ENCODE measurements around the gene METTL26.
A peak's percentile ranks its signal among the peaks of the same experiment; 100 is the strongest.

METTL26 gene

DNA sequence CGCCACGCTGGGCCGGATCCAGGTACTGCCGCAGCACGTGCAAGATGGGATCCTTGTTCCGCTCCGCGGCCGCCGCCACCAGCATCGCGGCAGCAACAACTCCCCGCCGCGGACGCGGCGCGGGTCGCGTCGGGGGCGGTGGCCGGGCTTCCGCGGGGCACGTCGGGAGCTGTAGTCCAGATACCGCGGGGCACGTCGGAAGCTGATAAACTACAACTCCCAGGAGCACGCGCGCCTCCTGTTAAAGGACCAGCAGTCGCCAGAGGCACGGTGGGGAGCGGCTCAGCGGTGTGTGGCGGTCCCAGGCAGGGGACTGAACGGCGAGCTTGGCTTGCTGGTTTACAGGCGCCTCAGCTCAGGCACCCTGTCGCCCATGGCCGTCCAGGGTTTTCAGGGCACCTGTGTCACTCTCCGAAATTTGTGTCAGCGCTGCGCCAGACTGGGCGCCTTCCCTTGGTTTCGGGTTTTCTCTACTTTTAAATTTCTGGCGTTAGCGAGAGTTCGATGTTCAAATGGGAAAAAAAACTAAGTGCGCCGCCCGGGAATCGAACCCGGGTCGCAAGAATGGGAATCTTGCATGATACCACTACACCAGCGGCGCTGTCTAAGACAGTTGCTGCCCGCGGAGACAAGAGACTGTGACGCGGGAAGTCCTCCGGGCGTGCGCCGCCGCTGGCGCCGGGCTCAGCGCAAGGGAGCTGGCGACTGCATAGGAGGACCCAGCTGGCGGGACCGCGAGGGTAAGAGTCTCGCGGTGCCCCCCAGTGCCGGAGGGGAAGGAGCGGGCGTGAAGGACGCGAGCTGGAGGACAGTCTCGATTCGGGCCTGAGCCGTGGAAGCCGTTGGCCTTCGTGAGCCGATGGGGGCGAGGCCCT lies at the start of gene METTL26:
METTL26 (minus strand) TSS at position 100 of the 875 bp plus-strand sequence; CDS start at position 85, 15 bp downstream.
- peak; percentile 92 for DNase-seq

DNA sequence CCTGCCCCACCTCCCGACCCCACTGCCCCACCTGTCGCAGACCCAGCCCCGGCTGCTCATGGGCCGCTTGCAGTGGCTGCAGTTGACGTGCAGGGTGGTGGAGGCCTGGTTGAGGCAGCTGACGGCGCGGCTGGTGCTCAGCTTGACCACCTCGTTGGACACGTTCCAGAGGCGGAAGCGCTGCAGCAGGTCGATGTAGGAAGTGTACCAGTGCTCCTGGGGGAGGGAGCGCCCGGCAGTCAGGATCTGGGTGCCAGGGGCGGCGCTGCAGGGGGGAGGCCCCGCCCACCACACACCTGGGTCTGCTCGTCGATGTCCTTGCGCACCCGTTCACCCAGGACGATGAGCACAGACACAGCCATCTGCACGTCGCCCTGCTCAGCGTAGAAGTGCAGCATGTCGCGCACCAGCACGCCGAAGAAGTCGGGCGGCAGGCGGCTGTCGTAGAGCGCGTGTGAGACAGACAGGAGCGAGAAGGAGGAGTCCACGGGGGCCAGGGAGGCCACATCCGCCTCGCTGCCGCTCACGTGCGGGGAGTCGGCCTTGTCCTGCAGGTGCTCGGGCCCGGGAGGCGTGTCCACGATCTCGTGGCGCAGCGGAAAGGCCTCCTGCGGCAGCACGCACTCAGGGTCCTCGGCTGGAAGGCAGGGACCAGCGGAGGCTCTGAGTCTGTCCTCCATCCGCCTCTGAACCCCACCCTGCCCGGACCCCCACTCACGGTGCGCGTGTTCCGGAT lies 49.0 kb upstream of the METTL26 start:
- DNase-seq = no peak

DNA sequence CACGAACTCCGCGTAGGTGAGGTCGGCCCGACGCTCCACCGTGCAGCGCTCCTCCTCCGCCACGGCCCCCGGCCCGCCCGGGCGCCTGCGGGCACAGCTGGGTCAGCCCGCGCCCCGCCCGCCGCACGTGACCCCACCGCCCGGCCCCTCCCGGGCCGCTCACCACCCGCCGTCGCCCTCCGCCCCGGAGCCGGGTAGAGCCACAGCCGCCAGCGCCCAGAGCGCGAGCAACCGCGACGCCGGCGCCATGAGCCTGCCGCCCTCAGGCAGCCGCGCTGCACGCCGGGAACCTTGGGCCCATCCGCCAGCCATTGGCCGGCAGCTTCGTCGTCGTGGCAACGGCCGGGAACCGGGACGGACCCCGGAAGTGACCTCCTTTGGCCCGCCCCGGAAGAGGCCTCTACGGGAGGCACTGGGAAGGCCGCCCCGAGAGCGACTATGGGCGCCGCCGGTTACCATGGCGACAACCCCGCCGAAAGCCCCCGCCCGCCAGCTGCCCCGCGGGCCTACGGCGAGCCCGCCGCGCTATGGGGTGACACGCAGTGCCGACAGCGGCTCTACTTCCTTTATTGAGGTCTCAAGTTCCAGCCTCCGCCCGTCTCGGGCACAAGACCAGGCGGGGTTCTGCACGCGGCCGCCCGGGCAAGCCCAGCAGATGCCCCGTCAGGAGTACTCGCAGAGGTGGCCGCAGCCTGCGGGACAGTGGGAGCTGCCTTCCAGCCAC lies 48.1 kb upstream of the METTL26 start, which contains the start of gene JMJD8:
JMJD8 (minus strand) TSS at position 264 of the 724 bp plus-strand sequence; CDS start at position 249, 15 bp downstream.
- DNase-seq = peak; percentile 87

DNA sequence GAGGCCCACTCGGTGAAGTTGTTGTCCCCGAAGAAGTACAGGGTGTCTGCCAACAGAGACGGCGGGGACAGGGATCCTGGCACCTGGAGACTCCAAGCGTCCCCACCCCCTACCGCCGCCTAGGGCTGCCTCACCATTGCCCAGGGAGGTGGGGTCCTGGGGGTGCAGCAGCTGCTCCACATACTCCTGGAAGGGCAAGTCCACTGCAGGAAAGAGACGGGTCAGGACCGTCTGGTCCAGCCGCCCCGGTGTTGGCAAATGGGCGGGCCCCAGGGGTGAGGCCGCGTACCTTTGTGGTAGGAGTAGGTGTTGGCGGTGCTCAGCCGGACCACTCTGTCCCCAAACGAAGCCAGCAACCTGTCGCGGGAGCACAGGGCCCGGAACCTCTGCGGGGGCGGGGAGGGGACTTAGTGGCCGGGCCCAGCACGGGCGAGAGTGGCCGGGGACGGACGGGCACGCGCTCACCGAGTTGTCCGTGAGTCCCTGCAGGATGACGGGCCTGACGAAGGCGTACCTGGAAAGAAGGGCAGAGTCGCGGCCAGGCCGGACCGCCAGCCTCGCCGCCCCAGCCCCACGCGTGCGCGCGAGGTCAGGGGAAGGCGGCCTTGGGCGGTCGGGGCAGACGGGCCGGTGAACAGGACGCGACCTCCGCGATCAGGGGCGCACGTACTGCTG lies 47.4 kb upstream of the METTL26 start:
- DNase-seq = no peak

DNA sequence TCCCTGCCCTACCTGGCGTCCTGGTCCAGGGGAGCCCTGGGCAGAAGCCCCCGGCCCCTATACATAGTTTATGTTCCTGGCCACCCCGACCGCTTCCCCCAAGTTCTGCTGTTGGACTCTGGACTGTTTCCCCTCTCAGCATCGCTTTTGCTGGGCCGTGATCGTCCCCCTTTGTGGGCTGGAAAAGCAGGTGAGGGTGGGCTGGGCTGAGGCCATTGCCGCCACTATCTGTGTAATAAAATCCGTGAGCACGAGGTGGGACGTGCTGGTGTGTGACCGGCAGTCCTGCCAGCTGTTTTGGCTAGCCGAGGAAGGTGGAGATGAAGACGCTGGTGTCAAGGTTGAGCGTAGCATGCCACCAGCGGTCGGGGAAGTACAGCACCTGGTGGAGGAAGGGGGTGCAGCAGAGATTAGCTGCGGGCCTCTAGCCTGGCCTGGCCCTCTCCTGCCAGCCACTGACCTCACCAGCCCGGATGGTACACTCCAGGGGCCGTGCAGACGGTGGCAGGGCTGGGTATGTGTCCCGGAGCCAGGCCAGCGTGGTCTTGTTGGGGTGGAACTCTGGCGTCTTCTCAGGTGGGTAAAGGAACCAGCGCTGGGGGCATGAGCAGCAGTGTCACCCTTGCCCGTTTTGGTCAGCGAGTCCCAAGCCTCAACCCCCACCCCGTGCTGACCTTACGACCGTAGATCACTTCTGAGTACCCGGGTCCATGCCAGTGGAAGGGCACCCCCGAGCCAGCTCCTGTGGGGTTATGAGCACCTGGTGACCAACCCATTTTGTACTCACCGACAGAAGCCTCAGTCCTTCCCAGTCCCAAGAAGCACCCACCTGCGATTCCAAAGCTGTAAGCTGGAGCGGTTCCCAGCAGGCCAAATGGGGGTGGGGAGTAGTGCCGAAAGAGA lies 46.6 kb upstream of the METTL26 start:
- no peak for DNase-seq

DNA sequence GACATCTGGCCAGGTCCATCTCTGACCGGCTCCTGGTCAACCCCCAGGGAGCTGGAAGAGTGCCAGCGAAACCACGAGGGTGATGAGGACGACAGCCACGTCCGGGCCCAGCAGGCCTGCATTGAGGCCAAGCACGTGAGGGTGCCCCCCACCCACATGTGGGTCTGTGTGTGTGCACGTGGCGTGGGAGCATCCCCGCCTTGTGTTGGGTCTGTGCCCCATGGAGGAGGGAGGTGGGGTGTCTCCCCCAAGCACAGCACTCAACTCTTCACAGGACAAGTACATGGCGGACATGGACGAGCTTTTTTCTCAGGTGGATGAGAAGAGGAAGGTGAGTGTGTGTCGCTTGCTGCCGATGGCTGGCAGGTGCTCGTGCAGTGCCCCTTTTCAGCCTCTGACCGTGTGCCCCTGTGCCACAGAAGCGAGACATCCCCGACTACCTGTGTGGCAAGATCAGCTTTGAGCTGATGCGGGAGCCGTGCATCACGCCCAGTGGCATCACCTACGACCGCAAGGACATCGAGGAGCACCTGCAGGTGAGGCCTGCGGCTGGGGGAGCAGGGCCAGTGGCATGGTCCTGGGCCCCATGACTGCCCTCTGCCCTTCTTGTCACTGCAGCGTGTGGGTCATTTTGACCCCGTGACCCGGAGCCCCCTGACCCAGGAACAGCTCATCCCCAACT lies 45.8 kb upstream of the METTL26 start:
- DNase-seq = no peak

DNA sequence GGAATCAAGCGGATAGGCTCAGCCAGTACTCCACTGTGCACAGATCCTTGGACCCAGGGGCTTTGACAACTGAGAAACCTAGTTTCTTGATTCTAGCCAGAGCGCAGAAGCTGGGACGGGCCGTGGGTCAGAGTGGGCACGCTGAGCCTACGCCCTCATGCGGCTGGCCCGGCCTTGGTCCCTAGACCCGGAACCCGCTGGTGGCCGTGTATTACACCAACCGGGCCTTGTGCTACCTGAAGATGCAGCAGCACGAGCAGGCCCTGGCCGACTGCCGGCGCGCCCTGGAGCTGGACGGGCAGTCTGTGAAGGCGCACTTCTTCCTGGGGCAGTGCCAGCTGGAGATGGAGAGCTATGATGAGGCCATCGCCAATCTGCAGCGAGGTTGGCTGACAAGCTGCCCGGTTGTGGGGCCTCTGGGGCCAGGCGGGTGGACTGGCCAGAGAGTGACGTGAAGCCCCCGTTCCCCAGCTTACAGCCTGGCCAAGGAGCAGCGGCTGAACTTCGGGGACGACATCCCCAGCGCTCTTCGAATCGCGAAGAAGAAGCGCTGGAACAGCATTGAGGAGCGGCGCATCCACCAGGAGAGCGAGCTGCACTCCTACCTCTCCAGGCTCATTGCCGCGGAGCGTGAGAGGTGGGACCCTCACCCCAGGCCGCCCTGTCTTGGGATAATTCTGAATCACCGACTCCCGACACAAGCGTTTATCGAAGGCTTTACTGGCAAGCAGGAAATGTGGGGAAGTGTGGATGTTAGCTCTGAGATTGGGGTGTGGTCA lies 45.1 kb upstream of the METTL26 start:
- no peak for DNase-seq

DNA sequence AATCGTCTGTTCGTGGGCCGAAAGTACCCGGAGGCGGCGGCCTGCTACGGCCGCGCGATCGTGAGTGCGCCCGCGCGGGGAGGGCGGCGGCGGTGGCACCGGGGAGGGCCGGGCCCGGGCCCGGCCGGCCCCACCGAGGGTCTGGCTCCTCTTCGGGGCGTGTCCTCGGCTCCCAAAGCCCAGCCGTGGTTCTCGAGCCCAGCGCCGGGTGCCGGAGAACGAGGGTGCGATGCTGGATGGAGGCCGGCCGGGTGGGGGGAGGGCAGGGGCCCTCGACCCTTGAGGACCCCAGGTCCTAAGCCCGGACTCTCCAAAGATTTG lies 44.5 kb upstream of the METTL26 start:
- no peak for DNase-seq

DNA sequence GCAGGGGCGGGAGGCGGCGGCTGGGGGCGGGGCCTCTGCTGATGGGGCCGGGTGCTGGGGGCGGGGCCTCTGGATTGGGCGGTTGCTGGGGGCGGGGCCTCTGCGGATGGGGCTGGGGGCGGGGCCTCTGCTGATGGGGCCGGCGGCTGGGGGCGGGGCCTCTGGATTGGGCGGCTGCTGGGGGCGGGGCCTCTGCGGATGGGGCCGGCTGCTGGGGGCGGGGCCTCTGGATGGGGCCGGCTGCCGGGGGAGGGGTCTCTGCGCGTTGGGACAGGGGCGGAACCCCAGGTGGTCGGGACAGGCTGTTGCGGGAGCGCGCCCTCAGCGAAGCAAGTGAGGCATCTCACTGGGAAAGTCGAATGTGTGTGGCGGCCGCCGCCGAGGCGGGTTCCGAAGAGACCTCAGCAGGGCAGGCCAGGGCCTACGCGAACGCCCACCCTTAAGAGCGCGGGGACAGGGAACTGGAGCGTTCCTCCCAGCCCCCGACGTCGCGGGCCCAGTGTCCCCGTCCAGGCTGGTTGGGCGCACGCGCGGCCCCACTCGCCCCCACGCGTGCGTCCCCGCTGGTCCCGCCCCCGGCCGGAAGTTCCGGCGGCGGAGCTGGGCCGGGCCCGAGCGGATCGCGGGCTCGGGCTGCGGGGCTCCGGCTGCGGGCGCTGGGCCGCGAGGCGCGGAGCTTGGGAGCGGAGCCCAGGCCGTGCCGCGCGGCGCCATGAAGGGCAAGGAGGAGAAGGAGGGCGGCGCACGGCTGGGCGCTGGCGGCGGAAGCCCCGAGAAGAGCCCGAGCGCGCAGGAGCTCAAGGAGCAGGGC lies 43.9 kb upstream of the METTL26 start, which contains the start of gene STUB1:
STUB1 (plus strand) TSS at position 597 of the 811 bp plus-strand sequence; CDS start at position 713, 116 bp downstream.
- DNase-seq = peak; percentile 87

DNA sequence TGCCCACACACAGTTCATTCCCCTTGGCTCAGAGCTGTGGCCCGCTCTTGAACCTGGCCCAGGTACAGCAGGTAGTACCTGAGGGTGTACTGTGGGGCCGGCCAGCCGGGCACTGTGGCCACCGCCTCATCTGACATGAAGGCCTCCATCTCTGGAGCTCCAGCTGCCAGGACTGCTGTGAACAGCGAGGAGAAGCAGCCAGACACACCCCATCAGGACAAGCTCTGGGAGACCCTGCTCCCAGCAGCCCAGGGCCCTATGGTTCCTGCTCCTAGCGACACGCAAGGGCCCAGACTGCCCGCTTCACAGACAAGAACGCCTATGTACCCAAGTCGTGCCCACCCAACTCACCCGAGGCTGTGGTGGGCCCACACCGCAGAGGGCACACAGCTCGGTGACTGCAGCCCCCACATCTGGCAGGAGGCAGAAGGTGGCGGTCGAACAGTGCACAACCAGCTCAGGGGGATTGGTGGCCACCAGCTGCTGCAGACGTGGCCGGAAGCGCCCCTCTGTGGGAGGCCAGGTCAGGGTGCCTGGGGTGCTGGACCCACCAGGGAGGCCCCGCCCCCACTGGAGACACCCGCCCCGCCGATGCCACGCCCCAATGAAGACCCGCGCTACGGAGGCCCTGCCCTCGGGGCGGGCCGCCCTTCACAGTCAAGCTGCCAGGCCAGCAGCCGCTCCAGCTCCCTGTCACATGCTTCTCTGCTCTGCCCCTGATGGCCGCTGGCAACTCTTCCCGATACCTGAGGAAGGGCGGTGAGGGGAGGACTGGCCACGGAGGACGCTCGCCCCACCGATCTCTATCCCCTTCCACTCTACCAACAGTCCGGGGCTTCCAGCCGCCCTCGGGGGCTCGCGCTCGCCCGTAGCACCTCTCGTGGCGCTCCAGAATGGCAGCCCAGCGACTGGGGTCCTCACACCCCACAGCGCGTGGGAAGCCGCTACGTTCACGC lies 43.0 kb upstream of the METTL26 start:
- DNase-seq = no peak

DNA sequence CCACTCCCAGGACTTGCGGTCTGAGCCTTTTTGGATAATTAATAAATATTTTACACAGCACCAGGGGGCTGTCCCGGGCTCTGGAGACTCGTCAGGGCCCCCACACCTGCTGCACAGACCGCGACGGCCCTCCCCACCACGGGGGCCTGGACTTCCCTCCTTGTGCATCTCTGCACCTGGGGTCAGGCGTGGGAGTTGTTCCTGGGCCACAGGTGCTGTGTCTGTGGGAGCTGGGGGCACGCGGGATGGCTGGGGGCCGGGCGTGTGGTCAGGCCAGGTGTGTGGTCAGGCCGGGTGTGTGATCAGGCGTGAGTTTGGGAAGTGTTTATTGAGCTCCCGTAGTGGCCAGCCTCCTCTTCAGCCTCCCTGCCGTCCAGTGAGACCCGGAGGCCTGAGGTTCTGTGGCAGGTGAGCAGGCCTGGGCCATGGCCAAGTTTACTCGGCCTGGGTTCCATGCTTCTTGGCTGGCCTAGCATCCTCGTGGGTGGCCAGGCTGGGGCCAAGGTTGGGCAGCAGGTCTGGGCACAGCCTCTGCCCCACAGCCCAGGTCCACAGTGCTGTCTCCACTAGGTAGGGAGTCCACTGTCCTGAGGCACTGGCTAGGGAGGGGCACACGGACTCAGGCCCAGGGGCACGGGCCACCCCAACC lies 42.2 kb upstream of the METTL26 start:
- no peak for DNase-seq

DNA sequence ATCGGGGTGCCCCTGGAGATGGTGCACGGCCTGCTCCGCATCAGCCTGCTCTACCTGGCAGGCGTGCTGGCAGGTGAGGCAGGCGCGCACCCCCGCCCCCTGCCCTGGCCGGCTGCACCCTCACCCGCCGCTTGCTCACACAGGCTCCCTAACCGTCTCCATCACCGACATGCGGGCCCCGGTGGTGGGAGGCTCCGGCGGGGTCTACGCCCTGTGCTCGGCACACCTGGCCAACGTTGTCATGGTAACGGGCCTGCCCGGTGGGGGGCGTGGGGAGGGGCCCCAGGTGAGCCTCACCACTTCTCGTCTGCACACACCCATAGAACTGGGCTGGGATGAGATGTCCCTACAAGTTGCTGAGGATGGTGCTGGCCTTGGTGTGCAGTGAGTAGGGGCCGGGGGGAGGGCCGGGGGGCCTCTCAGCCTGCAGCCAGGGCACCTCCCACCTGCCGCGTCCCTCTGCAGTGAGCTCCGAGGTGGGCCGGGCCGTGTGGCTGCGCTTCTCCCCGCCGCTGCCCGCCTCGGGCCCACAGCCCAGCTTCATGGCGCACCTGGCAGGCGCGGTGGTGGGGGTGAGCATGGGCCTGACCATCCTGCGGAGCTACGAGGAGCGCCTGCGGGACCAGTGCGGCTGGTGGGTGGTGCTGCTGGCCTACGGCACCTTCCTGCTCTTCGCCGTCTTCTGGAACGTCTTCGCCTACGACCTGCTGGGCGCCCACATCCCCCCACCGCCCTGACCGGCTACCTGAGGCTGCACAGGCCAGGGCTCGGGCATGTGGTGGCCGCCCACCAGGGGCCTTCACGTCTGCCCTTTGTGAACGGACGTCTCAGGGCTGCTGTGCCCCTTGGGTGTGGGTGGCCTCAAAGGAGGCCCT lies 41.4 kb upstream of the METTL26 start:
- no peak for DNase-seq

DNA sequence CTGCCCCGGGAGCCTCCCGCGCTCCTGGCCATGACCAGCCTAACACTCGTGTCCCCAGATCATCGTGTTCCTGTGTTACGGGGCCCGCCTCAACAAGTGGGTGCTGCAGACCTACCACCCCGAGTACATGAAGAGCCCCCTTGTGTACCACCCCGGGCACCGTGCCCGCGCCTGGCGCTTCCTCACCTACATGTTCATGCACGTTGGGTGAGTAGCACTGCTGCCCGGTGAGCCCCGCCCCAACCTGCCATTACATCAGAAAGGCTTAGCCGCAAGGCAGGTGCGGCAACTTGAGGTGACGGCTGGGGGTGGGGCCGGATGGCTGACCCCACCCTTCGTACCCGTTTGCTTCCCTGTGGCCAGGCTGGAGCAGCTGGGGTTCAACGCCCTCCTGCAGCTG lies 40.8 kb upstream of the METTL26 start:
- DNase-seq = no peak

DNA sequence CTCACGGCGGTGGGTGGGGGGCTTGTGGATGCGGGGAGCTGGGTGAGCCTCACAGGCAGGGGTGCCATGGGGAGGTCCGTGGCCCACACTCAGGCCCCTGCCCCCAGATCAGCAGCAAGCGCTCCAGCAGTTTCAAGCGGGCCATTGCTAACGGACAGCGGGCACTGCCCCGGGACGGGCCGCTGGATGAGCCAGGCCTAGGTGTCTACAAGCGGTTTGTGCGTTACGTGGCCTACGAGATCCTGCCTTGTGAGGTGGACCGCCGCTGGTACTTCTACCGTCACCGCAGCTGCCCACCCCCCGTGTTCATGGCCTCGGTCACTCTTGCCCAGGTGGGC lies 40.4 kb upstream of the METTL26 start:
- DNase-seq = no peak

DNA sequence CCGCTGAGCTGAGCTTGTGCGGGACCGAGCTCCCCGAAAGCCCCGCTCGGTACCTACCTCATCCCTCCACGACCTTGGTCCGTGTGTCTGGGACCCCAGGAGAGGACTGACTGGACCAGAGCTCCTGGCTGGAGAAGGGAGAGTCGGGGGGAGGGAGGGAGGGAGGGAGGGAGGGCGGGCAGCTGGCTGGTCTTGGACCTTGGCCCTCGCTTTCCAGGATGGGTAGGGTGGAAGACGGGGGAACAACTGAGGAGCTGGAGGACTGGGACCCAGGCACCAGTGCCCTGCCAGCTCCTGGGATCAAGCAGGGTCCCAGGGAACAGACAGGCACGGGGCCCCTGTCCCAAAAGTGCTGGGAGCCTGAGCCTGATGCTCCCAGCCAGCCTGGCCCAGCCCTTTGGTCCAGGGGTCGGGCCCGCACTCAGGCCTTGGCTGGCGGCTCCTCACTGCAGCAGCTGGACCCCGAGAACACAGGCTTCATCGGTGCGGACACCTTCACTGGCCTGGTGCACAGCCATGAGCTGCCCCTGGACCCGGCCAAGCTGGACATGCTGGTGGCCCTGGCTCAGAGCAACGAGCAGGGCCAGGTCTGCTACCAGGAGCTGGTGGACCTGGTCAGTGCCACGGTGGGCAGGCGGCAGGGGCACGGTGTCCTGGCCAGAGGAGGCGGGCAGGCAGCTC lies 39.9 kb upstream of the METTL26 start:
- DNase-seq = no peak
